GM19467 (cell line): ENCODE data around the gene AKT1.
A peak's percentile ranks its signal among the peaks of the same experiment; 100 is the strongest.

Experiments
- ATAC-seq: cut with Tn5 transposase; IDR thresholded peaks from one replicate; pipeline ENCODE4 v1.9.1; 2021; ENCODE audit warnings: mild to moderate bottlenecking, moderate library complexity; ENCODE audit not compliant: unreplicated experiment

Gene AKT1

DNA sequence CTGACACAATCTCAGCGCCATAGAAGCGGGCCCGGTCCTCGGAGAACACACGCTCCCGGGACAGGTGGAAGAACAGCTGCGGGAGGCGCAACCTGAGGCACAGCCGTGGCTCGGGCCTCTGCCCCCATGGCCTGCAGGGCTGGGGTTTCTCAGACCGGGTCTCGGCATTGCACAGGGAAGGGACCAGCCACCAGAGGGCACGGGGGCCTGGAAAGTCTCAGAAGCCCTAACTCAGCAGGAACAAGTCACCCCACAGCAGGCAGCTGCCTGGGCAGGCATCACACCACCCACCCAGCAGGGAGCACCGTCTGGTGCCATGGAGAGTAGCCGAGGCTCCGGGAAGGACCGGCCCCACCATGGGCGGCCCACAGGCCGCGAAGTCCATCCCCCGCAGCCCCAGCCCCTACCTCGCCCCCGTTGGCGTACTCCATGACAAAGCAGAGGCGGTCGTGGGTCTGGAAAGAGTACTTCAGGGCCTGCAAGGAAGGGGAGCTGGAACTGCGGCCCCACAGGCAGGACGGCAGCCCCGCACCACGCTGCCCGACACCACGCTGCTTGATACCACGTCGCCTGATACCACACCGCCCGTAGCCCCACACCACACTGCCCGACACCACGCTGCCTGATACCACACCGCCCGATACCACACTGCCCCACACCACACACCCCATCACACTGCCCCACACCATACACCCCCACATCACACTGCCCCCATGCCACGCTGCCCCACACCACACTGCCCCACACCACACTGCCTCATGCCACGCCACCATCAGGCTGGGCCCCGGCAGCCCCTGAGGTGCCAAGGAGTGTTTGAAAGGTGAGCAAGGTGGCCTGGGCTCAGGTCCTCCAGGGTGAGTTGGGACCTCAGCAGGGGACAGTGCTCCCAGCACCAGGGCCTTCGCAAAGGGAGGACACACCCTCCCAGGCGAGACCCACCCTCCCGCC, 21.8 kb downstream of the AKT1 start:
- no peak for ATAC-seq

DNA sequence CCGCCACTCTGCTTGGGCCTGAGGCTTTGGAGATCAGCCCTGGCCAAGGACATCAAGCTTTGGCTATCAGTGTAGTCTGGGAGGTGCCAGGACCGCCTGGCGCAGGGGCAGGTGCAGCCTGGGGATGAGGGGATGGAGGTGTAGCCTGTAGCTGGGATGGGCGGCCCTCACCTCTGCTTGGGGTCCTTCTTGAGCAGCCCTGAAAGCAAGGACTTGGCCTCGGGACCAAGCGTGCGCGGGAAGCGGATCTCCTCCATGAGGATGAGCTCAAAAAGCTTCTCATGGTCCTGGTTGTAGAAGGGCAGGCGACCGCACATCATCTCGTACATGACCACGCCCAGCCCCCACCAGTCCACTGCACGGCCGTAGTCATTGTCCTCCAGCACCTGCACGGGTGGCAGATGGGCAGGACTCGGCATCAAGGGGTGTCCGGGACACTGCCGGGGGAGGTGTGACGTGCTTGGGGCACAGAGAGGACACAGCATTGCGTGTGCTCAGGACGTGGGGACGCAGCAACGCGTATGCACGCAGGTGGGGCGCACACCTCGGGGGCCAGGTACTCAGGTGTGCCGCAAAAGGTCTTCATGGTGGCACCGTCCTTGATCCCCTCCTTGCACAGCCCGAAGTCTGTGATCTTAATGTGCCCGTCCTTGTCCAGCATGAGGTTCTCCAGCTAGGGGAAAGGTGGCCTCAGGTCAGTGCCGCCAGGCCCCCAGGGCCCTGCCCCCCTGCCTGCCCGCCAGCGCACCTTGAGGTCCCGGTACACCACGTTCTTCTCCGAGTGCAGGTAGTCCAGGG, 22.6 kb downstream of the AKT1 start:
- ATAC-seq = no peak

DNA sequence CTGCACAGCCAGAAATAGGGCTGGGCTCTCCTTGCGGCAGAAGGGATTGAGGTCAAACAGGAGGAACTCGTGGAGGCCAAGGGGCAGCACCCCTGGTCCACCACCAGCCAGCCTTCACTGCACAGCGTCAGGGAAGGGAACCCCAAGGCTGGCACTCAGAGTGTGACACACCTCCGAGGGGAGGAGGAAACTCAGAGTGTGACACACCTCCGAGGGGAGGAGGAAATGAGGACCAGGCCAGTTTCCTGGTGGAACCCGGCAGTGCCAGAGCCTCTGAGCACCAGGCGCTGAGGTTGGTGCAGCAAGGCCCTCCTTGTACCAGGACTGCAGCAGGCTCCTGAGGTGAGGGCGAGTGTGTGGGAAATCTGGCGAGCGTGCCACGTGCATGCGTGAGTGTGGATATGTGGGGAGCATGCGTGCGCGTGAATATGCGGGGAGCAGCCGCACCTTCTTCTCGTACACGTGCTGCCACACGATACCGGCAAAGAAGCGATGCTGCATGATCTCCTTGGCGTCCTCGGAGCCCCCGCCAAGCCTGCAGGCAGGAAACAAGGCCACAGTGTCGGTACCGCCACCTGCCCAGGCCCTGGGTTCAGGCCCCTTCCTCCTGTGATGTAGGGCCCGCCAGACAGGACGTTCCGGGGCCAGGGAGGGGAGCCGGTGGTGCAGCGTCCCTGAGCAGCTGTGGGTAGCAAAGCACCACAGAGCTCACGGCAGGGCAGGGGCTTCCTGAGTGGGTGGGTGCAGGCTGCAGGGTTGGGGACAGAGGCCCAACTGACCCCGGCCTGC, 23.4 kb downstream of the AKT1 start:
- ATAC-seq = no peak

DNA sequence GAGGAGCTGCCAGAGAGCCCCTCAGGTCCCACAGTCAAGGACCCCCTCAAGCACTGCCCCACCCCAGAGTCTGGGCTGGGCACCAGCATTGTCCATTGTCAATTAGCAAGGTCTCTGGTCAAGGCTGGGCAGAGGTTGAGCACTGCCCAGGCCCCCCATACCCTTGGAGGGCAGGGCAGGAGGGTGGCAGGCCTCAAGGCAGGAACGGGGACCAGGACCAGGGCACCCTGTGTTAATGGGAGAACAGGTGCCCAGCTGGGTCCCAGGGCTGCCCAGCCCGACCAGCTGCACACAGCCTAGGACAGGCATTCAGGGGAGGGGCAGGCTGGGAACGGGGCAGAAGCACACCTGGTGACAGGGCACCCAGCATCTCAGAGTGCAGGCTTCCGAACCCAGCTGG, 24.2 kb downstream of the AKT1 start:
- ATAC-seq = no peak

GRCh38 chr14:104770851-104771272, 24.7 kb downstream of the AKT1 start:
- ATAC-seq = no peak

- ATAC-seq = no peak
Observed at GRCh38 chr14:104770072-104770579, 25.4 kb downstream of the AKT1 start.

DNA sequence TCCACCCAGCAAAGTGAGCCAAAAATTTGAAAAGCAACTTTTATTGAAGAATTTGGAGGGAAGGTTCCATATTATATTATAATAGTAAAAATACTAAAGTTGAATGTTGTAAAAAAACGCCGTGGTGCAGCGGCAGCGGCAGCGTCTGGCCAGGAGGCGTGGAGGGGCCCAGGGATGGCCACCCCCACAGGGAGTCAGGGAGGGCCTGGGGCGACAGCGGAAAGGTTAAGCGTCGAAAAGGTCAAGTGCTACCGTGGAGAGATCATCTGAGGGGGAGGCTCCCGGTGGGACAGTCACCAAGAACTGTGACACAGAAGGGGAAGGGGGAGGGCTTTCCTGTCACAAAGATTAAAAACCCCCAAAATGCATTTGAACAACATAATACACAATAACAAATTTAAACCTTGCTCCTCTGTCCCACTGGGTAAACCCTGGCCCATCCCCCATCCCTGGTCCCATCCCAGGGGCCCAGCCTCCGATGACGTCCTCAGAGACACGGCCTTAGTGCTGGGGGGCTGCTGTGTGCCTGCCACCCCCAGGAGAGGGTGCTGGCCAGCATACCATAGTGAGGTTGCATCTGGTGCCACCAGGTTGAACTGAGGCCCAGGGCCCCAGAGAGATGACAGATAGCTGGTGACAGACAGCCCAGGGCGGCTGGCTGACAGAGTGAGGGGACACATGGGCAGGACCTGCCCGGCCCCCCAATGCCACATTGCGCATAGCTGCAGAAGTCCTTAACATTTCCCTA, 26.1 kb downstream of the AKT1 start:
- no peak for ATAC-seq

DNA sequence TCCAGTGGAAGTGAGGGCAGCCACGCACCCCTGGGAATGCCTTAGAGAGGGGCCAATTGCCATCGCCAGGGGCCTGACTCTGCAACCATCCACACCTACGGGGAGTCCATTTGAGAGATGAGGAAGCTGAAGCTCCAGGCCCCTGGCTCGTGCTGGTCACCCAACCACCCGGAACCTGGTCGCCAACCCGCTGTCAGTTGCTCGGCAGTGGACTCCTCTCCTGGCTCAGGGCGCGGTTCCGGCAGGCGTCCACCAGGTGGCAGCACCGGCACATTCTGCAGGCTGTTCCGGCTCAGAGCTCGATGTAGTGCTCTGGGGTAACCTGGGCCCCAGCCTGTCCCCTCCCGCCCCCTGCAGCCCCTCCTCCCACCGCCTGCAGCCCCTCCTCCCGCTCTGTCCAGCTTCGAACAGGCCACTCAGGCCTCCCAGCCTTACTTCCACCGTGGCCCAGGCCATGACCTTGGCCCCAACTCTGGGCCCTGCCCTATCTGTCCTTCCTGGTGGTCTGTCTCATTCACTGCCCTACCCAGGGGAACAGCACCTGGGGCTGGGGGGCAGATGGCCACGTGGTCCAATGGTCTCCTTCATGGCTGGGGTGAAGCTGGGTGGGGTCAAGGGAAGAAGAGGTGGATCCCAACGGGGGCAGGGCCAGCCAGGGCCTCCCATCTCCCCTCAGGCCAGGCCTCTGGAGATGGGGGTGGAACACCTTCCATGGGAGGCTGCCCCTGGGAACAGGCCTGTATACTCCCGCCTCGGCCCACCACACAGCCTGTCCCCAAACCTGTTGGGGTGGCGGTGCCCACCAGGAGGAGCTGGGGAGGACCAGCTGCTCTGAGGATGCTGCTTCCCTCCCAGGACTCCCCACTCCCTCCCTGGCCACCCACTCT, 26.9 kb downstream of the AKT1 start:
- ATAC-seq = peak; percentile 79

DNA sequence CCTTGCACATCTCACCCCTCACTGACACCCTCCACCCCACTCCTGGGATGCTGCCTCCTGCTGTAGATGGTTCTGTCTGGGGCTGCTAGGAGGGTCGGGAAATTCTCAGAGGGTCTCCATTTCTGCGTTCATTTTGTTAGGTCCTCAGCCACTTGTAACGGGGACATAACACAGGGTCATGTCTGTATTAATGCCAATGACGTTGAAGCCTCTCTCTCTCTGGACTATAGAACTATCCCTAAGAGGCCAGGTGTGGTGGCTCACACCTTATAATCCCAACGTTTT, 28.0 kb downstream of the AKT1 start:
- ATAC-seq = no peak

GRCh38 chr14:104766863-104767633, 28.5 kb downstream of the AKT1 start:
- ATAC-seq = no peak

DNA sequence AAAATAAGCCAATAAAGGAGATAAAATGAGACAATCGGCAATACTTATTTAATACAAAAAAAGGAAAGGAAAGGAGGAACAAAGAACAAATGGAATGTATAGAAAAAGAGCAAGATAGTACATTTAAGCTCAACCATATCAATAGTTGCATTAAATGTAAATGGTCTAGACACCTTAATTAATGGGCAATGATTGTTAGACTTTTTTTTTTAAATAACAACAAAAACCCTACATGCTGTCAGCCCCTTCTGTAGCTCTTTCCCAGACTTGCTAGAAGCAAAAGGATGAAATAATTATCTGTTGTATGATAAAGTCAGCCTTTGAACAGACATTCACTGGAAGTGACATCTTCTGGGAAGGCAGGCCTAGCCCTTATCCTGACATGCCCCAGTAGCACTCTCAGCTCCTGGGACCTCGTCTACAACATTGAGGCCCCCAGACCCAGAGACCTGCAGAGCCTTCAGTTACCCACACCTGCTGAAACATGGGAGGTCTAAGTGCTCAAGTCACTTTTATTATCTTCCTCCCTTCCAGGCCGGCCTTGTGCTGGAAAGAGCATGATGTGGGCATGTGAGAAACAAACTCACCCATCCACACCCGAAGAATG, 29.2 kb downstream of the AKT1 start:
- no peak for ATAC-seq

DNA sequence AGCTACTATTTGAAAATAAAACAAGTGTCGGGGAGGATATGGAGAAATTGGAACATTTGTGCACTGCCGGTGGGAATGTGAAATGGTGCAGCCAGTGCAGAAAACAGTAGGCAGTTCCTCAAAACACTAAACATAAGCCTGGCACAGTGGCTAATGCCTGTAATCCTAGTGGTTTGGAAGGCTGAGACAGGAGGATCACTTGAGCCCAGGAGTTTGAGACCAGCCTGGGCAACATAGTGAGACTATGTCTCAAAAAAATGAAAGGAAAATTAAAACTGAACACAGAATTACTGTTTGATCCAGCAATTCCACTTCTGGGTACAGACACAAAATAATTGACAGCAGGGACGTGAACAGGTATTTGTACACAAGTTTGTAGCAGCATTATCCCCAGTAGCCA, 30.0 kb downstream of the AKT1 start:
- no peak for ATAC-seq

DNA sequence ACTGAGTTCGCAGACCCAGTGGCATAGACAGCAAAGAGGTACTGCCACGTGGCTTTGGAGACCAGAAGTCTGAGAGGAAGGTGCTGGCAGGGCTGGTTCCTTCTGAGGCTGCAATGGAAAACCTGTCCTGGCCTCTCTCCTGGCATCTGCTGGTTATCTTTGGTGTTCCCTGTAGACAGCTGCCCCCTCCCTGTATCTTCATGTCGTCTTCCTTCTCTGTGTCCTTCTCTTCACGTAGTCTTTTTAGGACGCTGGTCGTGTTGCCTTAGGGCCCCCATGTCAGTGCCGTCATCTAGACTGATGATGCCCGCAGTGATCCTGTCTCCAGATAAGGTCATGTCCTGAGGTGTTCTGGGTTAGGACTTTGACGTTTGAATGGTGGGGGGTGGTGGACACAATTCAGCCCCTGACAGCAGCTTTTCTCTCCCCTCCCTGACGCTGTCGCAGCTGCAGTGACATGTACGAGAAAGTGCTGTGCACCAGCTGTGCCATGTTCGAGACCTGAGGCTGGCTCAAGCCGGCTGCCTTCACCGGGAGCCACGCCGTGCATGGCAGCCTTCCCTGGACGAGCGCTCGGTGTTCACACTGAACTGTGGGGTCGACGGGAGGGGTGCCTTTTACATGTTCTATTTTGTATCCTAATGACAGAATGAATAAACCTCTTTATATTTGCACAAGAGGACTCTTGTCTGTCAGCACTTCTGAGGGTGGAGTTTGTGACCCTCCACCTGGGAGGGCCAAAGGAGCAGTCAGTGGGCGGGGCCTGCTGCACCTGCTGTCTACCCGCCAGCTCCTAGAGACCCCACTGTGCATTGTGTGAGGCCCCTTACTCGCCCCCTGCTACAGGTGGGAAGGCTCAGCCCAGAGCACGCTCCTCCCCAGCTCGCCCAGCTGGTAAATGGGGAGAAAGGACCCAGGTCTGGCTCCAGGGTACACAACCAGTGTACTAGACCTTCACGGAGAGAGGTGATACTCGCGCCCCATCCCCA, 36.3 kb downstream of the AKT1 start:
- ATAC-seq = no peak

- no peak for ATAC-seq
Observed at GRCh38 chr14:104757681-104758392, 37.7 kb downstream of the AKT1 start.

- ATAC-seq = no peak
Observed at GRCh38 chr14:104757238-104757585, 38.3 kb downstream of the AKT1 start.

GRCh38 chr14:104756477-104757237, 38.9 kb downstream of the AKT1 start:
- ATAC-seq = no peak
